ENCODE measurements around the gene PLAGL2.

The PLAGL2 gene

GRCh38 chr20:32149566-32150170 lies 57.9 kb downstream of the PLAGL2 start:
- no peak for DNase-seq
- Mint-ChIP-seq H3K27me3 (ENCODE audit: low read depth, poor library complexity) (no peaks in the 10 kb centered on the region), H3K4me1 (peaks cover 3% of the 10 kb centered on the region), H3K4me3 (no peak overlapping the region), H3K36me3 (ENCODE audit: low read depth) (peaks cover 84% of the 10 kb centered on the region), H3K9me3 (no peaks in the 10 kb centered on the region), H3K27ac (peak overlapping the region; percentile 83)
- TF ChIP-seq CTCF (IDR thresholded peaks at IDR 0.05) = no peak

GRCh38 chr20:32144898-32145662 lies 62.5 kb downstream of the PLAGL2 start:
- no peak for DNase-seq
- H3K27me3 Mint-ChIP-seq (ENCODE audit: low read depth, poor library complexity) = peaks cover 3% of the 10 kb centered on the region
- TF ChIP-seq CTCF (IDR thresholded peaks at IDR 0.05) = no peak
- H3K4me3 Mint-ChIP-seq = no peak overlapping the region
- no peaks in the 10 kb centered on the region for H3K4me1 Mint-ChIP-seq
- H3K36me3 Mint-ChIP-seq (ENCODE audit: low read depth) = peaks cover 85% of the 10 kb centered on the region
- no peak overlapping the region for H3K27ac Mint-ChIP-seq
- no peaks in the 10 kb centered on the region for H3K9me3 Mint-ChIP-seq

GRCh38 chr20:32142991-32143390 lies 64.6 kb downstream of the PLAGL2 start:
- Mint-ChIP-seq H3K36me3 (ENCODE audit: low read depth) (peaks cover 84% of the 10 kb centered on the region), H3K4me3 (no peak overlapping the region), H3K9me3 (no peaks in the 10 kb centered on the region), H3K27ac (peak overlapping the region; percentile 46), H3K4me1 (peaks cover 11% of the 10 kb centered on the region), H3K27me3 (ENCODE audit: low read depth, poor library complexity) (peaks cover 3% of the 10 kb centered on the region)
- TF ChIP-seq CTCF (IDR thresholded peaks at IDR 0.05) = no peak
- DNase-seq = no peak
